Caco-2 (cell line): ENCODE results near the gene MAD1L1. TPM values are rescaled to one million over a fixed set of nuclear protein-coding genes. Genes with fewer than 3 reads are reported as not detected.

Source experiments
- BruUV-seq: library from RNA; stranded (reverse); fragments of 400-500 nt; replicated peaks from 2 replicates; lab custom pipeline; 2021; lab: Mats Ljungman, UMichigan
- CTCF ChIA-PET: fragments of 300-600 bp; sonication (Branson Sonifier 250); formaldehyde crosslinking; loops from one replicate; lab custom pipeline; 2022; ENCODE audit warnings: antibody characterized with exemption; lab: Charles Lee
- POLR2A ChIA-PET: fragments of 300-600 bp; sonication (Branson Sonifier 250); formaldehyde crosslinking; loops from one replicate; lab custom pipeline; 2022; ENCODE audit warnings: antibody characterized with exemption; lab: Charles Lee
- DNase-seq, 2 experiments: peaks; one replicate each; pipeline versions ENCODE4 v3.0.0 to v3.0.0-alpha.2; 2020 to 2022
- H3K27me3 ChIP-seq: replicated peaks from 2 replicates; pipeline ENCODE4 v1.6.0; 2011; ENCODE audit warnings: low read length; ENCODE audit not compliant: control insufficient read depth, insufficient read depth
- H3K36me3 ChIP-seq: 2 replicates; pipeline ENCODE4 v1.5.1; 2011; ENCODE audit warnings: low read length; ENCODE audit not compliant: control insufficient read depth, insufficient read depth
- H3K4me1 ChIP-seq: fragments of 250-450 bp; sonication (Bioruptor Pico); 2 replicates; pipeline ENCODE4 v1.5.1; 2020; ENCODE audit warnings: mild to moderate bottlenecking
- H3K4me3 ChIP-seq: 2 replicates; pipeline ENCODE4 v1.5.1; 2011; ENCODE audit warnings: low read depth, mild to moderate bottlenecking, control low read depth, low read length
- H3K9me3 ChIP-seq: fragments of 250-450 bp; sonication (Bioruptor Pico); 2 replicates; pipeline ENCODE4 v1.5.1; 2020; ENCODE audit warnings: mild to moderate bottlenecking, moderate library complexity
- H3K27ac Mint-ChIP-seq: one replicate; pipeline ENCODE4 v1.8.0; 2022; ENCODE audit warnings: mixed read lengths; ENCODE audit not compliant: unreplicated experiment
- H3K27me3 Mint-ChIP-seq: one replicate; pipeline ENCODE4 v1.8.0; 2022; ENCODE audit warnings: mixed read lengths; ENCODE audit not compliant: insufficient read depth, unreplicated experiment
- H3K36me3 Mint-ChIP-seq: one replicate; pipeline ENCODE4 v1.8.0; 2022; ENCODE audit warnings: mild to moderate bottlenecking, mixed read lengths; ENCODE audit not compliant: insufficient read depth, unreplicated experiment
- H3K4me1 Mint-ChIP-seq: one replicate; pipeline ENCODE4 v1.8.0; 2022; ENCODE audit warnings: low read depth, mixed read lengths; ENCODE audit not compliant: unreplicated experiment
- H3K4me3 Mint-ChIP-seq: one replicate; pipeline ENCODE4 v1.8.0; 2022; ENCODE audit warnings: mild to moderate bottlenecking, moderate library complexity, mixed read lengths; ENCODE audit not compliant: unreplicated experiment
- H3K9me3 Mint-ChIP-seq: one replicate; pipeline ENCODE4 v1.8.0; 2022; ENCODE audit warnings: mixed read lengths; ENCODE audit not compliant: unreplicated experiment
- intact Hi-C: fragments of 100-400 bp; cut with micrococcal nuclease; formaldehyde crosslinking; loops from one replicate; pipeline ENCODE4 v1.10.0; 2022; ENCODE audit not compliant: unreplicated experiment
- total RNA-seq: library from RNA; stranded (reverse); gene quantifications from 2 replicates; pipeline ENCODE4 v1.2.3, GENCODE V29; 2022
- TF ChIP-seq, protein P1 (sequence below), 2 experiments: fragments of 200-600 bp in 1 of 2; IDR thresholded peaks; 1 replicate in 1 of 2; 2 replicates in 1 of 2; pipeline versions ENCODE4 v1.5.1 to v1.8.0; 2011 to 2022; ENCODE audit warnings: antibody characterized with exemption in 1 of 2, control low read depth in 1 of 2, inconsistent platforms in 1 of 2, low read depth in 1 of 2, low read length in 1 of 2, mild to moderate bottlenecking in 1 of 2, moderate library complexity in 1 of 2; ENCODE audit not compliant: insufficient read depth in 1 of 2, severe bottlenecking in 1 of 2, unreplicated experiment in 1 of 2

MAD1L1 gene
- total RNA-seq, 1 experiment from 2014 or later = 58.6 TPM

DNA sequence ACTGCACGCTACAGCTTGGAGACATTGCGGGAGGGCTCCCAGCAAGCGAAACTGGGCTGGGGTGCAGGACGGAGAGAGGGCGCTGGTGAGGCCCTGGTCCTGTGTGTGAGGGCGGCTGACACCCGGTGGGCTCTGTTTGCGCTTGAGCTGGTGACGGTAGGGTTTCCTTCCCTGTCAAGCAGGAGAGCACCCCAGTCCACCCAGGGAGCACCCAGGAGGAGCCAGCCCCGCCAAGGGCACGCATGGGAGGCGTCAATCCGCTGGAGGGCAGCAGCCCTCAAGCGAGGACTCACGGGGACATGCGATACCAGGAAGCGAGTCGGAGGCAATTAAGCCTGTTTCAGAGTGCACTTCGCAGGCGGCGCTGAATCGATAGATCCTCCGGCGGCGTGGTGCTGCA, 109.4 kb downstream of the MAD1L1 start:
- TF ChIP-seq, protein P1, sequence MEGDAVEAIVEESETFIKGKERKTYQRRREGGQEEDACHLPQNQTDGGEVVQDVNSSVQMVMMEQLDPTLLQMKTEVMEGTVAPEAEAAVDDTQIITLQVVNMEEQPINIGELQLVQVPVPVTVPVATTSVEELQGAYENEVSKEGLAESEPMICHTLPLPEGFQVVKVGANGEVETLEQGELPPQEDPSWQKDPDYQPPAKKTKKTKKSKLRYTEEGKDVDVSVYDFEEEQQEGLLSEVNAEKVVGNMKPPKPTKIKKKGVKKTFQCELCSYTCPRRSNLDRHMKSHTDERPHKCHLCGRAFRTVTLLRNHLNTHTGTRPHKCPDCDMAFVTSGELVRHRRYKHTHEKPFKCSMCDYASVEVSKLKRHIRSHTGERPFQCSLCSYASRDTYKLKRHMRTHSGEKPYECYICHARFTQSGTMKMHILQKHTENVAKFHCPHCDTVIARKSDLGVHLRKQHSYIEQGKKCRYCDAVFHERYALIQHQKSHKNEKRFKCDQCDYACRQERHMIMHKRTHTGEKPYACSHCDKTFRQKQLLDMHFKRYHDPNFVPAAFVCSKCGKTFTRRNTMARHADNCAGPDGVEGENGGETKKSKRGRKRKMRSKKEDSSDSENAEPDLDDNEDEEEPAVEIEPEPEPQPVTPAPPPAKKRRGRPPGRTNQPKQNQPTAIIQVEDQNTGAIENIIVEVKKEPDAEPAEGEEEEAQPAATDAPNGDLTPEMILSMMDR (IDR thresholded peaks at IDR 0.05; ENCODE audit: insufficient read depth in 1 of 2, low read depth in 1 of 2, low read length in 1 of 2, severe bottlenecking in 1 of 2, unreplicated experiment in 1 of 2) = no peak
- H3K4me1 ChIP-seq = no peaks in the 10 kb centered on the region
- no peaks in the 10 kb centered on the region for H3K36me3 ChIP-seq
- H3K36me3 Mint-ChIP-seq = peaks cover 17% of the 10 kb centered on the region
- H3K27me3 ChIP-seq = no peaks in the 10 kb centered on the region
- H3K4me1 Mint-ChIP-seq = no peaks in the 10 kb centered on the region
- H3K9me3 Mint-ChIP-seq = no peaks in the 10 kb centered on the region
- no peaks in the 10 kb centered on the region for H3K27me3 Mint-ChIP-seq
- BruUV-seq = no TSS peak
- ChIA-PET CTCF (no interaction called here), POLR2A (no interaction called here)
- intact Hi-C loops = no loop called here
- peak overlapping the region; percentile 67 for H3K27ac Mint-ChIP-seq
- H3K4me3 ChIP-seq = no peak overlapping the region
- H3K9me3 ChIP-seq = no peaks in the 10 kb centered on the region
- H3K4me3 Mint-ChIP-seq = no peak overlapping the region
- DNase-seq = no peak

DNA sequence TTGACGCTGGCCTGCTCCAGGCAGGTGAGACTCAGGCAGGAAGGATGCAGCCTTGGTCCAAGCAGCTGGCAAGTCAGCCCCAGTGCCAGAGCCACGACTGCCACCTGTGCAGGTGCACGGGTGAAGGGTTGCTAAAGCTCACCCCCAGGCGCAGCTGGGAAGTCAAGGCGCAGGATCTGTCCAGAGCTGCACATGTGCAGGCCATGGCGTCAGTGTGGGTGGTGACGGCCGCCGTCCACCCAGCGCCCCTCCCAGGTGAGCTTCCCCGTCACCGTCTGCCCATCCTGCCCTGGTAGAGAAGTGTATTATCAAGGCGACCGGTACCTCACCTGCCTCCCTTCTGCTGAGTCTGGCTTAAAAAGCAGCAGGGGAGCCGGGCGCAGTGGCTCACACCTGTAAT, 110.1 kb downstream of the MAD1L1 start:
- Histone ChIP-seq H3K9me3 (no peaks in the 10 kb centered on the region), H3K27me3 (no peaks in the 10 kb centered on the region), H3K4me1 (no peaks in the 10 kb centered on the region), H3K36me3 (no peaks in the 10 kb centered on the region), H3K4me3 (no peak overlapping the region)
- no peak for DNase-seq
- intact Hi-C loops = no loop called here
- TF ChIP-seq, protein P1 (IDR thresholded peaks at IDR 0.05; ENCODE audit: insufficient read depth in 1 of 2, low read depth in 1 of 2, low read length in 1 of 2, severe bottlenecking in 1 of 2, unreplicated experiment in 1 of 2) = no peak
- no peak overlapping the region for H3K4me3 Mint-ChIP-seq
- H3K4me1 Mint-ChIP-seq = no peaks in the 10 kb centered on the region
- H3K36me3 Mint-ChIP-seq = peaks cover 17% of the 10 kb centered on the region
- no peaks in the 10 kb centered on the region for H3K9me3 Mint-ChIP-seq
- no peak overlapping the region for H3K27ac Mint-ChIP-seq
- POLR2A ChIA-PET = no interaction called here
- no TSS peak for BruUV-seq
- H3K27me3 Mint-ChIP-seq = no peaks in the 10 kb centered on the region
- CTCF ChIA-PET = no interaction called here

DNA sequence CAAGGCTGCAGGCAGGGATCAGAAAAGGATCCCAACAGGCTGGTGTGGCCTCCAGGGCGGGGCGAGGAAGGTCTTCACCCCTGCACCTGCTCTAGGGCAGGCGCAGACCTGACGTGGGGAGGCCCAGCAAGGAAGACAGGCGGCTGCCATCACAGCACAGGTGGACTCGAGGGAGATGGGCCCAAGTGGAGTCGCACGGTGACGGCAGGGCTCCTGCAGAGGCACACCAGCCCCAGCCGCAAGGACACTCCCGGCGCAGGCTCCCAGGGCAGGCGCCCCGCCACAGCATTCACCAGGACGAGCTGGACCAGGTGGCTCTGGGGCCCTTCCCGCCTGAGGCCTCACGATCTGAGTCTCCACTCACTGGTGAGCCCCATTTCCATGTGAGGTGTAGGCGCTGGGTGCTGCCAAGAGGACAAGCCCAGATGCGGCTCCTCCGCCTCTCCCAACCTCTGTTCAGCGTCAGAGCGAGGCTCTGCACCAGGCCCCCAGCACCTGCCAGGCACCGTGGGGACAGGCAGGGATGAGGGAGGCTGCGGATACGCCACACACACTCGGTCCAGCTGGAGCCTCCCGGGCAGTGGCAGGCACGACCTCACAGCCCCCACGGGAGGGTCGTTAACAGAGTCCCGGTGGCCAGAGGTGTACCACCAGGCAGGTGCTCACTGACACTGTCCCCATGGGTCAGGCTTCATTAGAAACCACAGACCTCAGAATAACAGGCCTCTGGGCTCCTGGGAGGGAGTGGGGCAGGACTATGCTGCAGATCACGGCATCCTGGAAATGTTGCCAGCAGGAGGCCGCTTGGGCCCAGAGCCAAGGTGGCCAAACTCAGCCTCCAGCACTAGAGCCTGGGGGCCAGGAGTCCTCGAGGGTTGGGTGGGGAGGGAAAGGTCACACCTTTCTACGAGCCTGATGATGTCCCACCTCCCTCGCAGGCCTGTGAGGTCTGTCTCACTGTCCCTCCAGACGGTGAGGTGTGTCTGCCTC, 111.6 kb downstream of the MAD1L1 start:
- intact Hi-C loops = no loop called here
- ChIA-PET POLR2A (no interaction called here), CTCF (no interaction called here)
- Mint-ChIP-seq H3K27me3 (no peaks in the 10 kb centered on the region), H3K9me3 (no peaks in the 10 kb centered on the region), H3K27ac (no peak overlapping the region), H3K4me1 (no peaks in the 10 kb centered on the region), H3K4me3 (no peak overlapping the region), H3K36me3 (peaks cover 17% of the 10 kb centered on the region)
- H3K4me1 ChIP-seq = no peaks in the 10 kb centered on the region
- TF ChIP-seq, protein P1 (IDR thresholded peaks at IDR 0.05; ENCODE audit: insufficient read depth in 1 of 2, low read depth in 1 of 2, low read length in 1 of 2, severe bottlenecking in 1 of 2, unreplicated experiment in 1 of 2) = no peak
- H3K9me3 ChIP-seq = no peaks in the 10 kb centered on the region
- H3K4me3 ChIP-seq = no peak overlapping the region
- H3K36me3 ChIP-seq = no peaks in the 10 kb centered on the region
- no TSS peak for BruUV-seq
- H3K27me3 ChIP-seq = no peaks in the 10 kb centered on the region
- no peak for DNase-seq
